ENCODE data around the gene KCTD4.

KCTD4 gene

GRCh38 chr13:45178349-45179162 is 22.3 kb downstream of the KCTD4 start:
- no peak overlapping the region for H3K9ac ChIP-seq (ENCODE audit: low read length)
- no peaks in the 10 kb centered on the region for H3K27me3 ChIP-seq (ENCODE audit: control insufficient read depth, insufficient read depth, low read length)
- no peaks in the 10 kb centered on the region for H3K9me3 ChIP-seq (ENCODE audit: control insufficient read depth, insufficient read depth, low read depth, low read length)
- peaks cover 6% of the 10 kb centered on the region; the same call in 1 of the 2 replicates for H3K36me3 ChIP-seq (ENCODE audit: control insufficient read depth, insufficient read depth, low read length)
- no peaks in the 10 kb centered on the region for H3K4me1 ChIP-seq (ENCODE audit: control insufficient read depth, insufficient read depth, low read length)
- H3K4me3 ChIP-seq (ENCODE audit: low read depth, low read length) = no peak overlapping the region
- H3K27ac ChIP-seq (ENCODE audit: low read depth, low read length) = no peak overlapping the region

GRCh38 chr13:45174478-45174877 is 26.4 kb downstream of the KCTD4 start:
- H3K27ac ChIP-seq (ENCODE audit: low read depth, low read length) = no peak overlapping the region
- no peak overlapping the region for H3K9ac ChIP-seq (ENCODE audit: low read length)
- H3K27me3 ChIP-seq (ENCODE audit: control insufficient read depth, insufficient read depth, low read length) = no peaks in the 10 kb centered on the region
- no peaks in the 10 kb centered on the region for H3K9me3 ChIP-seq (ENCODE audit: control insufficient read depth, insufficient read depth, low read depth, low read length)
- no peak overlapping the region for H3K4me3 ChIP-seq (ENCODE audit: low read depth, low read length)
- H3K4me1 ChIP-seq (ENCODE audit: control insufficient read depth, insufficient read depth, low read length) = no peaks in the 10 kb centered on the region
- no peaks in the 10 kb centered on the region for H3K36me3 ChIP-seq (ENCODE audit: control insufficient read depth, insufficient read depth, low read length)

GRCh38 chr13:45168555-45168930 is 32.3 kb downstream of the KCTD4 start:
- H3K4me3 ChIP-seq (ENCODE audit: low read depth, low read length) = no peak overlapping the region
- no peaks in the 10 kb centered on the region for H3K9me3 ChIP-seq (ENCODE audit: control insufficient read depth, insufficient read depth, low read depth, low read length)
- no peak overlapping the region for H3K27ac ChIP-seq (ENCODE audit: low read depth, low read length)
- peaks cover 15% of the 10 kb centered on the region for H3K36me3 ChIP-seq (ENCODE audit: control insufficient read depth, insufficient read depth, low read length)
- no peak overlapping the region for H3K9ac ChIP-seq (ENCODE audit: low read length)
- no peaks in the 10 kb centered on the region for H3K27me3 ChIP-seq (ENCODE audit: control insufficient read depth, insufficient read depth, low read length)
- H3K4me1 ChIP-seq (ENCODE audit: control insufficient read depth, insufficient read depth, low read length) = no peaks in the 10 kb centered on the region

GRCh38 chr13:45167611-45168554 is 33.0 kb downstream of the KCTD4 start:
- Histone ChIP-seq H3K4me1 (ENCODE audit: control insufficient read depth, insufficient read depth, low read length) (no peaks in the 10 kb centered on the region), H3K27ac (ENCODE audit: low read depth, low read length) (no peak overlapping the region), H3K9me3 (ENCODE audit: control insufficient read depth, insufficient read depth, low read depth, low read length) (no peaks in the 10 kb centered on the region), H3K27me3 (ENCODE audit: control insufficient read depth, insufficient read depth, low read length) (no peaks in the 10 kb centered on the region), H3K9ac (ENCODE audit: low read length) (no peak overlapping the region), H3K36me3 (ENCODE audit: control insufficient read depth, insufficient read depth, low read length) (peaks cover 15% of the 10 kb centered on the region), H3K4me3 (ENCODE audit: low read depth, low read length) (no peak overlapping the region)

GRCh38 chr13:45166858-45167257 is 34.0 kb downstream of the KCTD4 start:
- Histone ChIP-seq H3K9me3 (ENCODE audit: control insufficient read depth, insufficient read depth, low read depth, low read length) (no peaks in the 10 kb centered on the region), H3K4me1 (ENCODE audit: control insufficient read depth, insufficient read depth, low read length) (no peaks in the 10 kb centered on the region), H3K36me3 (ENCODE audit: control insufficient read depth, insufficient read depth, low read length) (peaks cover 18% of the 10 kb centered on the region), H3K4me3 (ENCODE audit: low read depth, low read length) (no peak overlapping the region), H3K9ac (ENCODE audit: low read length) (no peak overlapping the region), H3K27me3 (ENCODE audit: control insufficient read depth, insufficient read depth, low read length) (no peaks in the 10 kb centered on the region), H3K27ac (ENCODE audit: low read depth, low read length) (no peak overlapping the region)

GRCh38 chr13:45162821-45163220 is 38.0 kb downstream of the KCTD4 start:
- no peak overlapping the region for H3K9ac ChIP-seq (ENCODE audit: low read length)
- no peaks in the 10 kb centered on the region for H3K27me3 ChIP-seq (ENCODE audit: control insufficient read depth, insufficient read depth, low read length)
- no peaks in the 10 kb centered on the region for H3K9me3 ChIP-seq (ENCODE audit: control insufficient read depth, insufficient read depth, low read depth, low read length)
- H3K4me3 ChIP-seq (ENCODE audit: low read depth, low read length) = no peak overlapping the region
- H3K4me1 ChIP-seq (ENCODE audit: control insufficient read depth, insufficient read depth, low read length) = no peaks in the 10 kb centered on the region
- peaks cover 31% of the 10 kb centered on the region for H3K36me3 ChIP-seq (ENCODE audit: control insufficient read depth, insufficient read depth, low read length)
- no peak overlapping the region for H3K27ac ChIP-seq (ENCODE audit: low read depth, low read length)

GRCh38 chr13:45162194-45162593 is 38.7 kb downstream of the KCTD4 start:
- no peaks in the 10 kb centered on the region for H3K27me3 ChIP-seq (ENCODE audit: control insufficient read depth, insufficient read depth, low read length)
- H3K9me3 ChIP-seq (ENCODE audit: control insufficient read depth, insufficient read depth, low read depth, low read length) = no peaks in the 10 kb centered on the region
- no peaks in the 10 kb centered on the region for H3K4me1 ChIP-seq (ENCODE audit: control insufficient read depth, insufficient read depth, low read length)
- no peak overlapping the region for H3K9ac ChIP-seq (ENCODE audit: low read length)
- no peak overlapping the region for H3K27ac ChIP-seq (ENCODE audit: low read depth, low read length)
- no peak overlapping the region for H3K4me3 ChIP-seq (ENCODE audit: low read depth, low read length)
- peaks cover 33% of the 10 kb centered on the region for H3K36me3 ChIP-seq (ENCODE audit: control insufficient read depth, insufficient read depth, low read length)

GRCh38 chr13:45156565-45157361 is 44.1 kb downstream of the KCTD4 start:
- Histone ChIP-seq H3K27ac (ENCODE audit: low read depth, low read length) (no peak overlapping the region), H3K9me3 (ENCODE audit: control insufficient read depth, insufficient read depth, low read depth, low read length) (no peaks in the 10 kb centered on the region), H3K4me3 (ENCODE audit: low read depth, low read length) (no peak overlapping the region), H3K4me1 (ENCODE audit: control insufficient read depth, insufficient read depth, low read length) (no peaks in the 10 kb centered on the region), H3K27me3 (ENCODE audit: control insufficient read depth, insufficient read depth, low read length) (no peaks in the 10 kb centered on the region), H3K9ac (ENCODE audit: low read length) (no peak overlapping the region), H3K36me3 (ENCODE audit: control insufficient read depth, insufficient read depth, low read length) (peaks cover 32% of the 10 kb centered on the region)

- H3K9me3 ChIP-seq (ENCODE audit: control insufficient read depth, insufficient read depth, low read depth, low read length) = no peaks in the 10 kb centered on the region
- no peaks in the 10 kb centered on the region for H3K27me3 ChIP-seq (ENCODE audit: control insufficient read depth, insufficient read depth, low read length)
- no peaks in the 10 kb centered on the region for H3K4me1 ChIP-seq (ENCODE audit: control insufficient read depth, insufficient read depth, low read length)
- no peak overlapping the region for H3K4me3 ChIP-seq (ENCODE audit: low read depth, low read length)
- peaks cover 13% of the 10 kb centered on the region for H3K36me3 ChIP-seq (ENCODE audit: control insufficient read depth, insufficient read depth, low read length)
- no peak overlapping the region for H3K9ac ChIP-seq (ENCODE audit: low read length)
- H3K27ac ChIP-seq (ENCODE audit: low read depth, low read length) = no peak overlapping the region
These were observed 50.9 kb downstream of the KCTD4 start for GRCh38 chr13:45149964-45150363.

GRCh38 chr13:45143346-45143751 is 57.5 kb downstream of the KCTD4 start:
- H3K27me3 ChIP-seq (ENCODE audit: control insufficient read depth, insufficient read depth, low read length) = no peaks in the 10 kb centered on the region
- peaks cover 12% of the 10 kb centered on the region for H3K36me3 ChIP-seq (ENCODE audit: control insufficient read depth, insufficient read depth, low read length)
- H3K9ac ChIP-seq (ENCODE audit: low read length) = no peak overlapping the region
- no peaks in the 10 kb centered on the region for H3K9me3 ChIP-seq (ENCODE audit: control insufficient read depth, insufficient read depth, low read depth, low read length)
- H3K27ac ChIP-seq (ENCODE audit: low read depth, low read length) = no peak overlapping the region
- H3K4me3 ChIP-seq (ENCODE audit: low read depth, low read length) = no peak overlapping the region
- no peaks in the 10 kb centered on the region for H3K4me1 ChIP-seq (ENCODE audit: control insufficient read depth, insufficient read depth, low read length)

Data from HUES6 (cell line).